WTC11 (cell line): ENCODE measurements around the gene ATP11B. TPM values are rescaled to one million over a fixed set of nuclear protein-coding genes. Genes with fewer than 3 reads are reported as not detected.

Experiments used
- ATAC-seq: fragments of 200-7000 bp; cut with Tn5 transposase; 2 replicates; pipeline ENCODE4 v1.10.0; 2021; ENCODE audit warnings: mild to moderate bottlenecking, moderate library complexity
- CTCF ChIA-PET: fragments of 300-600 bp; sonication (Branson Sonifier 250); formaldehyde crosslinking; loops from one replicate; lab custom pipeline; 2021; ENCODE audit warnings: antibody characterized with exemption; lab: Charles Lee
- POLR2A ChIA-PET: fragments of 350-600 bp; sonication (Branson Sonifier 250); formaldehyde crosslinking; loops from one replicate; lab custom pipeline; 2021; ENCODE audit warnings: antibody characterized with exemption; lab: Charles Lee
- DNase-seq: peaks from one replicate; pipeline ENCODE4 v3.0.0; 2021; ENCODE audit warnings: low spot score
- H3K27ac Mint-ChIP-seq: 2 replicates; pipeline ENCODE4 v1.8.0; 2021; ENCODE audit warnings: mixed read lengths
- H3K27me3 Mint-ChIP-seq: 2 replicates; pipeline ENCODE4 v1.8.0; 2021; ENCODE audit warnings: low read depth, mild to moderate bottlenecking, moderate library complexity, mixed read lengths
- H3K36me3 Mint-ChIP-seq: 2 replicates; pipeline ENCODE4 v1.8.0; 2021; ENCODE audit warnings: mixed read lengths
- H3K4me1 Mint-ChIP-seq: 2 replicates; pipeline ENCODE4 v1.8.0; 2022; ENCODE audit warnings: mixed read lengths
- H3K4me3 Mint-ChIP-seq: 2 replicates; pipeline ENCODE4 v1.8.0; 2021; ENCODE audit warnings: mild to moderate bottlenecking, moderate library complexity, mixed read lengths
- H3K9me3 Mint-ChIP-seq: 2 replicates; pipeline ENCODE4 v1.8.0; 2021; ENCODE audit warnings: mixed read lengths
- AR ChIP-seq: fragments of 250-450 bp; sonication (Bioruptor Pico); IDR thresholded peaks from 2 replicates; pipeline ENCODE4 v1.9.0; 2021; ENCODE audit warnings: mild to moderate bottlenecking
- CTCF ChIP-seq: fragments of 200-600 bp; IDR thresholded peaks from 2 replicates; pipeline ENCODE4 v1.8.0; 2022; ENCODE audit warnings: antibody characterized with exemption
- ESRRA ChIP-seq: sonication (generic); formaldehyde crosslinking; IDR thresholded peaks from 2 replicates; pipeline ENCODE4 v1.8.1; 2022; ENCODE audit warnings: mild to moderate bottlenecking, missing genetic modification reagents, borderline replicate concordance
- FOXK1 ChIP-seq: sonication (generic); formaldehyde crosslinking; IDR thresholded peaks from 2 replicates; pipeline ENCODE4 v1.8.0; 2022; ENCODE audit warnings: mild to moderate bottlenecking, moderate library complexity, missing genetic modification reagents
- HMGA2 ChIP-seq: fragments of 250-450 bp; sonication (Bioruptor Pico); IDR thresholded peaks from 2 replicates; pipeline ENCODE4 v1.4.0; 2021; ENCODE audit warnings: mild to moderate bottlenecking, moderate library complexity
- MAX ChIP-seq: sonication (generic); formaldehyde crosslinking; IDR thresholded peaks from 2 replicates; pipeline ENCODE4 v1.8.0; 2022; ENCODE audit warnings: mild to moderate bottlenecking, missing genetic modification reagents
- MLX ChIP-seq: sonication (generic); formaldehyde crosslinking; IDR thresholded peaks from 2 replicates; pipeline ENCODE4 v1.8.1; 2023; ENCODE audit warnings: mild to moderate bottlenecking, missing genetic modification reagents, moderate library complexity
- MYBL2 ChIP-seq: sonication (generic); formaldehyde crosslinking; IDR thresholded peaks from 2 replicates; pipeline ENCODE4 v1.8.1; 2023; ENCODE audit warnings: mild to moderate bottlenecking, moderate library complexity, missing genetic modification reagents
- NFYB ChIP-seq: sonication (generic); formaldehyde crosslinking; conservative IDR thresholded peaks from 2 replicates; pipeline ENCODE4 v1.8.0; 2022; ENCODE audit warnings: low read depth, missing genetic modification reagents
- USF1 ChIP-seq: sonication (generic); formaldehyde crosslinking; IDR thresholded peaks from 2 replicates; pipeline ENCODE4 v1.8.0; 2022; ENCODE audit warnings: mild to moderate bottlenecking, missing genetic modification reagents
- ZMAT4 ChIP-seq: fragments of 250-450 bp; sonication (Bioruptor Pico); IDR thresholded peaks from 2 replicates; pipeline ENCODE4 v1.9.0; 2021; ENCODE audit warnings: mild to moderate bottlenecking
- ZNF232 ChIP-seq: sonication (generic); formaldehyde crosslinking; IDR thresholded peaks from 2 replicates; pipeline ENCODE4 v1.8.0; 2022; ENCODE audit warnings: mild to moderate bottlenecking, missing genetic modification reagents
- ZNF416 ChIP-seq: fragments of 250-450 bp; sonication (Bioruptor Pico); IDR thresholded peaks from 2 replicates; pipeline ENCODE4 v1.9.0; 2021; ENCODE audit warnings: mild to moderate bottlenecking, inconsistent platforms
- ZNF512 ChIP-seq: sonication (generic); formaldehyde crosslinking; IDR thresholded peaks from 2 replicates; pipeline ENCODE4 v1.8.1; 2022; ENCODE audit warnings: missing genetic modification reagents, borderline replicate concordance
- ZNF671 ChIP-seq: fragments of 250-450 bp; sonication (Bioruptor Pico); IDR thresholded peaks from 2 replicates; pipeline ENCODE4 v1.8.0; 2021; ENCODE audit warnings: mild to moderate bottlenecking
- total RNA-seq: library from RNA; stranded (reverse); gene quantifications from 3 replicates; pipeline ENCODE4 v1.2.3, GENCODE V29; 2021

ATP11B gene
- total RNA-seq, 1 experiment from 2014 or later: 25.7 TPM

GRCh38 chr3:182908471-182908870 lies 115.2 kb downstream of the ATP11B start (continued):
- TF ChIP-seq ZMAT4 (CRISPR knock-in tag) (no peak), FOXK1 (CRISPR knock-in tag) (no peak), ZNF416 (CRISPR knock-in tag) (no peak)

GRCh38 chr3:182909318-182910040 lies 116.2 kb downstream of the ATP11B start:
- Mint-ChIP-seq H3K4me3 (no peak overlapping the region), H3K9me3 (no peaks in the 10 kb centered on the region), H3K27me3 (no peaks in the 10 kb centered on the region), H3K27ac (no peak overlapping the region), H3K4me1 (no peaks in the 10 kb centered on the region), H3K36me3 (no peaks in the 10 kb centered on the region)
- POLR2A ChIA-PET: no interaction called here
- peak; percentile 53 for ATAC-seq
- DNase-seq: no peak
- CTCF ChIA-PET: interaction anchor here (0.7 to 2.8 kb wide), 11 partner anchors 10 to 203 kb away, joined by 3 to 17 read pairs (median 4); partner anchors contain the start of gene MCCC1
- TF ChIP-seq MAX (CRISPR knock-in tag) (no peak), AR (no peak), CTCF (peak; percentile 52), MYBL2 (no peak), HMGA2 (CRISPR knock-in tag) (no peak), ZNF671 (no peak)

- no peak overlapping the region for H3K4me3 Mint-ChIP-seq
- CTCF ChIA-PET: interaction anchor here (1.0 to 1.8 kb wide), 3 partner anchors 37 to 197 kb away, joined by 3 to 4 read pairs (median 4); no protein-coding TSS in a partner anchor
- H3K27me3 Mint-ChIP-seq: no peaks in the 10 kb centered on the region
- H3K36me3 Mint-ChIP-seq: no peaks in the 10 kb centered on the region
- H3K4me1 Mint-ChIP-seq: no peaks in the 10 kb centered on the region
- ATAC-seq: no peak
- TF ChIP-seq MLX (CRISPR knock-in tag) (no peak), USF1 (CRISPR knock-in tag) (no peak), ZNF512 (CRISPR knock-in tag) (no peak), ESRRA (CRISPR knock-in tag) (no peak), NFYB (CRISPR knock-in tag) (no peak), ZNF671 (no peak), ZNF232 (CRISPR knock-in tag) (no peak)
- DNase-seq: no peak
- peak overlapping the region; percentile 17 for H3K27ac Mint-ChIP-seq
- POLR2A ChIA-PET: no interaction called here
- H3K9me3 Mint-ChIP-seq: no peaks in the 10 kb centered on the region
Observed at GRCh38 chr3:182910936-182911781, 117.9 kb downstream of the ATP11B start.
